ENCODE measurements around the gene ASCC1.

DNA sequence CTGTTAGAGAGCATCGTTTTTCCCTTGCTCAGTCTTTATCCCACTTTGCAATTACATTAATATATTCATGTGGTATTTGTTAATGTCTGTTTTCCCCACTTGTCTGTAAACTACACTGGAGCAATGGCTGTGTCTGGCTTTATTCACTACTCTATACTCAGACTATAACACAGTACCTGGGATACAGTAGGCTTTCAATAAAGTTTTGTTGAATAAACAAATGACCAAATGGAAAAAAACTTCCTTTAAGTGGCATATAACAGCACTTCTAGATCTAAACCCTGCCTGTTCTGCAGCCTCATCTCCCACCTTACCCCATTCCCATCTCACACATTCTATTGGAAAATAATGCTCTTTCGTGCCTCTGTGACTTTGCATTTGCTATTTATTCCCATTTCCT is 70.4 kb downstream of the ASCC1 start:
- TF ChIP-seq ZNF274 (IDR thresholded peaks at IDR 0.05; ENCODE audit: low read depth, low read length) (no peak), YY1 (IDR thresholded peaks at IDR 0.05; ENCODE audit: insufficient read depth, insufficient read length) (no peak), SUZ12 (IDR thresholded peaks at IDR 0.05; ENCODE audit: extremely low read depth, insufficient read depth, insufficient read length) (no peak)

All from NT2/D1 (cell line).